Endodermal cell (in vitro differentiated cells): ENCODE data around the gene FNDC3A. TPM values are rescaled to one million over a fixed set of nuclear protein-coding genes. Genes with fewer than 3 reads are reported as not detected.

Source experiments
- DNase-seq: peaks from one replicate; pipeline ENCODE4 v3.0.0-alpha.2; 2017
- H3K27ac ChIP-seq: 2 replicates; pipeline ENCODE4 v1.5.1; 2013; ENCODE audit warnings: mild to moderate bottlenecking, low read depth, low read length, moderate library complexity
- H3K27me3 ChIP-seq: 2 replicates; pipeline ENCODE4 v1.6.1; 2013; ENCODE audit warnings: mild to moderate bottlenecking, low read length, moderate library complexity; ENCODE audit not compliant: insufficient read depth, control insufficient read depth, poor library complexity, severe bottlenecking
- H3K36me3 ChIP-seq: 2 replicates; pipeline ENCODE4 v1.7.0; 2013; ENCODE audit warnings: mild to moderate bottlenecking, low read length, moderate library complexity; ENCODE audit not compliant: control insufficient read depth, insufficient read depth
- H3K4me1 ChIP-seq: one replicate; pipeline ENCODE4 v1.7.0; 2013; ENCODE audit warnings: low read length; ENCODE audit not compliant: control insufficient read depth, insufficient read depth
- H3K4me3 ChIP-seq: 2 replicates; pipeline ENCODE4 v1.5.1; 2013; ENCODE audit warnings: mild to moderate bottlenecking, low read length, moderate library complexity
- H3K9ac ChIP-seq: 2 replicates; pipeline ENCODE4 v1.6.1; 2013; ENCODE audit warnings: mild to moderate bottlenecking, low read length, moderate library complexity; ENCODE audit not compliant: poor library complexity, severe bottlenecking; ENCODE audit errors: extremely low read depth
- H3K9me3 ChIP-seq: 2 replicates; pipeline ENCODE4 v1.6.1; 2013; ENCODE audit warnings: mild to moderate bottlenecking, low read length, moderate library complexity; ENCODE audit not compliant: control insufficient read depth
- H3K27ac Mint-ChIP-seq: 2 replicates; pipeline ENCODE4 v1.8.0; 2020; ENCODE audit warnings: mixed read lengths
- H3K27me3 Mint-ChIP-seq: 2 replicates; pipeline ENCODE4 v1.8.0; 2021; ENCODE audit warnings: mild to moderate bottlenecking, mixed read lengths; ENCODE audit not compliant: insufficient read depth
- H3K36me3 Mint-ChIP-seq: 2 replicates; pipeline ENCODE4 v1.8.0; 2020; ENCODE audit warnings: low read depth, mixed read lengths
- H3K4me1 Mint-ChIP-seq: 2 replicates; pipeline ENCODE4 v1.8.0; 2020; ENCODE audit warnings: mixed read lengths
- H3K4me3 Mint-ChIP-seq: 2 replicates; pipeline ENCODE4 v1.8.0; 2020; ENCODE audit warnings: mild to moderate bottlenecking, moderate library complexity, mixed read lengths
- H3K9me3 Mint-ChIP-seq: 2 replicates; pipeline ENCODE4 v1.8.0; 2020; ENCODE audit warnings: mild to moderate bottlenecking, mixed read lengths
- WGBS, 2 experiments: methylation state at CpG; one replicate each; pipeline versions ENCODE4 v1.1.5 to v1.1.7; 2013; ENCODE audit warnings: missing lambda C conversion rate in 2 of 2, mixed read lengths in 1 of 2; ENCODE audit not compliant: insufficient coverage in 1 of 2, insufficient read length in 1 of 2; 5-methylcytosine and 5-hydroxymethylcytosine counted together
- total RNA-seq, 2 donors: library from RNA; stranded (reverse); fragmentation: NEBNext Ultra II Directional in 1 of 2; extraction: Animal tissue kit (Norgen Biotek cat#: 25700) in 1 of 2; gene quantifications; 2 replicates in 1 of 2; 3 replicates in 1 of 2; pipeline ENCODE4 v1.2.1, GENCODE V29; 2021
- TF ChIP-seq, protein P1 (sequence below): fragments of 200-600 bp; sonication (generic); conservative IDR thresholded peaks from 2 replicates; pipeline ENCODE4 v1.5.0; 2021; ENCODE audit warnings: antibody characterized with exemption, mild to moderate bottlenecking

Gene FNDC3A
- total RNA-seq, 2 donors from 2014 or later: 42.2 to 42.8 TPM

DNA sequence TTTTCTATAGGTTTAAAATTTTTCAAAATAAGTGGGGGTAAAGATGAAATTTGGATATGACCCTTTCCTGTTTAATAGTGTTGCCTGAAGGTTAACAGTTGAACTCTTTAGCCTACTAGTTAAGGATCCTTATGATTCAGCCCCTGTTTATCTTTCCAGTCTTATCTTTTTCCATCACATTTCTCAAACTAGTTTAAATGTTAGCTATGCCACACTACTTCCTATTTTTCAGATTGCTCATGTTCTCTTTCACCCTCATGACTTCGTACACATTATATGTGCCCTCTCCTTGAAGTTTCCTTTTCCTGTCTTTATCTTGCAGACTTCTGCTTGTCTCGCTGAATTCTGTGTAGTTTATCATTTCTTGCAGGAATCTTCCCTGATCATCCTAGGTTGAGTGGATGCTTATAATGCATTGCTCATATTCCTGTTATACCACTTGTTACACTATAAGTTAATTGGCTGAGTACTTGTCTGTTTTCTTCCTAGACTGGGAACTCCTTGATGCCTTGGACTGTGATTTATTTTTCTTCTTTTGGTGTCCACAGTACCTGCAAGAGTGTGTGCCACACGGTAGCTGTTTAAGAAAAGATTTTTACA is 86.7 kb downstream of the FNDC3A start:
- no peaks in the 10 kb centered on the region for H3K4me1 Mint-ChIP-seq
- Histone ChIP-seq H3K9me3 (no peaks in the 10 kb centered on the region), H3K4me1 (no peaks in the 10 kb centered on the region), H3K4me3 (no peak overlapping the region), H3K9ac (no peak overlapping the region), H3K27me3 (no peaks in the 10 kb centered on the region), H3K27ac (no peak overlapping the region), H3K36me3 (peaks cover 4% of the 10 kb centered on the region)
- no peak for DNase-seq
- peak overlapping the region; percentile 14 for H3K27ac Mint-ChIP-seq
- no peak overlapping the region for H3K4me3 Mint-ChIP-seq
- H3K9me3 Mint-ChIP-seq: no peaks in the 10 kb centered on the region
- WGBS, 2 experiments: 90 to 100% methylated on average over 1 to 3 of the region's 3 CpGs
- no peaks in the 10 kb centered on the region for H3K27me3 Mint-ChIP-seq
- H3K36me3 Mint-ChIP-seq: peaks cover 17% of the 10 kb centered on the region
- TF ChIP-seq, protein P1, sequence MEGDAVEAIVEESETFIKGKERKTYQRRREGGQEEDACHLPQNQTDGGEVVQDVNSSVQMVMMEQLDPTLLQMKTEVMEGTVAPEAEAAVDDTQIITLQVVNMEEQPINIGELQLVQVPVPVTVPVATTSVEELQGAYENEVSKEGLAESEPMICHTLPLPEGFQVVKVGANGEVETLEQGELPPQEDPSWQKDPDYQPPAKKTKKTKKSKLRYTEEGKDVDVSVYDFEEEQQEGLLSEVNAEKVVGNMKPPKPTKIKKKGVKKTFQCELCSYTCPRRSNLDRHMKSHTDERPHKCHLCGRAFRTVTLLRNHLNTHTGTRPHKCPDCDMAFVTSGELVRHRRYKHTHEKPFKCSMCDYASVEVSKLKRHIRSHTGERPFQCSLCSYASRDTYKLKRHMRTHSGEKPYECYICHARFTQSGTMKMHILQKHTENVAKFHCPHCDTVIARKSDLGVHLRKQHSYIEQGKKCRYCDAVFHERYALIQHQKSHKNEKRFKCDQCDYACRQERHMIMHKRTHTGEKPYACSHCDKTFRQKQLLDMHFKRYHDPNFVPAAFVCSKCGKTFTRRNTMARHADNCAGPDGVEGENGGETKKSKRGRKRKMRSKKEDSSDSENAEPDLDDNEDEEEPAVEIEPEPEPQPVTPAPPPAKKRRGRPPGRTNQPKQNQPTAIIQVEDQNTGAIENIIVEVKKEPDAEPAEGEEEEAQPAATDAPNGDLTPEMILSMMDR: no peak

DNA sequence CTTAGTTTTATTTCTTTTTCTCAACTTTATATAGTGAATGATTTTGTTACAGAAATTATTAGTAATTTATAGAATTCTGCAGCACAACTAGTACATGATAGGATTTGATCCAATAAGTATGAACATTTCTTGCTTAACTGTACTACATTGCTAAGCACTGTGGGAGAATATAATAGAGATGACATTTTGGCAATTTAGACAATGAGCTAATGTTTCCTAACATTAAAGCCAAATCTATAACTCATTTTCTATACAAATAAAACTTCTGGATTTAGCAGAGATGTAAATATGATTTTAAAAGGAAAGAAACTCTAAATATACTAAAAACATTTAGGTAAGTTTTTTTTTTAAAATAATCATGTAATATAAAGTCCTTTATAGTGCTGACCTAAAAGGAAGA is 87.3 kb downstream of the FNDC3A start:
- no peaks in the 10 kb centered on the region for H3K9me3 ChIP-seq
- Mint-ChIP-seq H3K4me1 (no peaks in the 10 kb centered on the region), H3K9me3 (no peaks in the 10 kb centered on the region), H3K27me3 (no peaks in the 10 kb centered on the region), H3K27ac (no peak overlapping the region), H3K36me3 (peaks cover 20% of the 10 kb centered on the region), H3K4me3 (no peak overlapping the region)
- H3K27me3 ChIP-seq: no peaks in the 10 kb centered on the region
- TF ChIP-seq, protein P1: no peak
- peaks cover 4% of the 10 kb centered on the region for H3K36me3 ChIP-seq
- H3K4me1 ChIP-seq: no peaks in the 10 kb centered on the region
- H3K27ac ChIP-seq: no peak overlapping the region
- no peak for DNase-seq
- no peak overlapping the region for H3K9ac ChIP-seq
- H3K4me3 ChIP-seq: no peak overlapping the region

DNA sequence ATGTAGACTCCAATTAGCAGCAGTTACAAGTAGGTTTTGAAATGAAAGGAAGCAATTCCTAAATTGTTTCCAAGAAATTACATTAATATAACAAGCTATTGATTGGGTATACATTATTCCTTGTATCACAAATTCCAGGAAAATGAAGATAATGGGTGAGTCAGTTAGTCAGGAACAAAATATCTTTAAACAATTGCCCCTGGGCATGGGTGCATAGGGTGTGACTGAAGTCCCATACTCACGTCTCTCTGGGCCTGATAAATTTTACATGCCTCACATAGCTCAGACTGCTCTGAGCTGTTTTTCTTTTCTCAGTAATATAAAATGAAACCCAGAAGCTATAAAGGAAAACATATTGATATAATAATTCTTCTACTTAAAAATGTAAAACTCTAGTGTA is 87.8 kb downstream of the FNDC3A start:
- Mint-ChIP-seq H3K27ac (no peak overlapping the region), H3K36me3 (peaks cover 16% of the 10 kb centered on the region), H3K27me3 (no peaks in the 10 kb centered on the region), H3K4me3 (no peak overlapping the region), H3K9me3 (no peaks in the 10 kb centered on the region), H3K4me1 (no peaks in the 10 kb centered on the region)
- TF ChIP-seq, protein P1: no peak
- Histone ChIP-seq H3K9me3 (peaks cover 3% of the 10 kb centered on the region), H3K4me1 (no peaks in the 10 kb centered on the region), H3K9ac (no peak overlapping the region), H3K27me3 (no peaks in the 10 kb centered on the region), H3K4me3 (no peak overlapping the region), H3K27ac (no peak overlapping the region), H3K36me3 (peaks cover 6% of the 10 kb centered on the region)
- 100% methylated on average over 1 of the region's 1 CpG for WGBS, 2 experiments
- no peak for DNase-seq
